Stomach (tissue), 4 donors: ENCODE results near the gene SEC24A.
"Not testable (repeated sequence)": the region's sequence is repeated elsewhere in the genome, so short reads cannot be mapped to it uniquely, and the experiment has no call there.

Experiments
- POLR2AphosphoS5 ChIP-seq, 3 donors: sonication (generic); formaldehyde crosslinking; IDR thresholded peaks; one replicate each; pipeline ENCODE4 v1.6.1; 2016; ENCODE audit warnings: antibody characterized with exemption in 3 of 3
- TF ChIP-seq, protein P1 (sequence below), 7 experiments: fragments of 450-650 bp in 4 of 7; fragments of 200-600 bp in 3 of 7; sonication (generic) in 3 of 7; IDR thresholded peaks; one replicate each; pipeline ENCODE4 v1.5.1; 2016 to 2019; ENCODE audit warnings: antibody characterized with exemption in 7 of 7, control low read depth in 2 of 7, mild to moderate bottlenecking in 1 of 7

DNA sequence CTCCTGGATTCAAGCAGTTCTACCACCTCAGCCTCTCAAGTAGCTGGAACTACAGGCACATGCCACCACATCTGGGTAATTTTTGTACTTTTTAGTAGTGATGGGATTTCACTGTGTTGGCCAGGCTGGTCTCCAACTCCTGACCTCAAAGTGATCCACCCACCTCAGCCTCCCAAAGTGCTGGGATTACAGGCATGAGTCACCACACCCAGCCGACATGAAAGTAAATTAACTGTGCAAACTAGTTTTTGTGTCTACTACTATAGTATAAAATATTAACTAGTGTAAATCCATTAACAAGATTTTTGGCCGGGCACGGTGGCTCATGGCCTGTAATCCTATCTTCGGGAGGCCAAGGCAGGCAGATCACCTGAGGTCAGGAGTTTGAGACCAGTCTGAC lies 25.0 kb downstream of the SEC24A start:
- TF ChIP-seq POLR2AphosphoS5 (IDR thresholded peaks at IDR 0.05) = not testable (repeated sequence)
- TF ChIP-seq, protein P1, sequence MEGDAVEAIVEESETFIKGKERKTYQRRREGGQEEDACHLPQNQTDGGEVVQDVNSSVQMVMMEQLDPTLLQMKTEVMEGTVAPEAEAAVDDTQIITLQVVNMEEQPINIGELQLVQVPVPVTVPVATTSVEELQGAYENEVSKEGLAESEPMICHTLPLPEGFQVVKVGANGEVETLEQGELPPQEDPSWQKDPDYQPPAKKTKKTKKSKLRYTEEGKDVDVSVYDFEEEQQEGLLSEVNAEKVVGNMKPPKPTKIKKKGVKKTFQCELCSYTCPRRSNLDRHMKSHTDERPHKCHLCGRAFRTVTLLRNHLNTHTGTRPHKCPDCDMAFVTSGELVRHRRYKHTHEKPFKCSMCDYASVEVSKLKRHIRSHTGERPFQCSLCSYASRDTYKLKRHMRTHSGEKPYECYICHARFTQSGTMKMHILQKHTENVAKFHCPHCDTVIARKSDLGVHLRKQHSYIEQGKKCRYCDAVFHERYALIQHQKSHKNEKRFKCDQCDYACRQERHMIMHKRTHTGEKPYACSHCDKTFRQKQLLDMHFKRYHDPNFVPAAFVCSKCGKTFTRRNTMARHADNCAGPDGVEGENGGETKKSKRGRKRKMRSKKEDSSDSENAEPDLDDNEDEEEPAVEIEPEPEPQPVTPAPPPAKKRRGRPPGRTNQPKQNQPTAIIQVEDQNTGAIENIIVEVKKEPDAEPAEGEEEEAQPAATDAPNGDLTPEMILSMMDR (IDR thresholded peaks at IDR 0.05) = not testable (repeated sequence)
